Ascending aorta (tissue), 2 donors: ENCODE data around the gene PNPO. TPM values are rescaled to one million over a fixed set of nuclear protein-coding genes. Genes with fewer than 3 reads are reported as not detected.

ENCODE experiments used
- DNase-seq, 2 donors: peaks; one replicate each; pipeline ENCODE4 v3.0.0-alpha.2; 2019; ENCODE audit warnings: low spot score in 2 of 2
- H3K27ac ChIP-seq, 2 donors: fragments of 200-600 bp; sonication (generic); one replicate each; pipeline ENCODE4 v1.5.1; 2016 to 2017; ENCODE audit warnings: mild to moderate bottlenecking in 1 of 2
- H3K27me3 ChIP-seq: fragments of 200-600 bp; sonication (generic); one replicate; pipeline ENCODE4 v1.5.1; 2017
- H3K36me3 ChIP-seq, 2 donors: fragments of 200-600 bp; sonication (generic); one replicate each; pipeline ENCODE4 v1.5.1; 2016
- H3K4me1 ChIP-seq, 2 donors: fragments of 200-600 bp; sonication (generic); one replicate each; pipeline ENCODE4 v1.5.1; 2016 to 2017; ENCODE audit warnings: mild to moderate bottlenecking in 1 of 2
- H3K4me3 ChIP-seq, 2 donors: fragments of 200-600 bp; sonication (generic); one replicate each; pipeline ENCODE4 v1.5.1; 2016 to 2017; ENCODE audit warnings: mild to moderate bottlenecking in 1 of 2
- H3K9me3 ChIP-seq, 2 donors: fragments of 200-600 bp; sonication (generic); one replicate each; pipeline ENCODE4 v1.5.1; 2016
- CTCF ChIP-seq, 3 experiments: fragments of 200-600 bp in 2 of 3; fragments of 450-650 bp in 1 of 3; sonication (generic) in 2 of 3; IDR thresholded peaks; one replicate each; pipeline ENCODE4 v1.5.1; 2016 to 2019; ENCODE audit warnings: antibody characterized with exemption in 3 of 3, mild to moderate bottlenecking in 1 of 3, moderate library complexity in 1 of 3
- intact Hi-C: fragments of 100-400 bp; cut with DNase I; formaldehyde crosslinking; loops from one replicate; pipeline ENCODE4 v1.15.1; 2023
- total RNA-seq: library from RNA; depleted of rRNA; stranded (reverse); fragments of >200 nt; gene quantifications from one replicate; pipeline ENCODE4 v1.1.0, GENCODE V29; 2016

The PNPO gene
- total RNA-seq, 1 donor from 2014 or later, result 36.7 TPM

- H3K9me3 ChIP-seq, result no peaks in the 10 kb centered on the region
- DNase-seq, result peak in 1 of 2 donors; percentile 18
- TF ChIP-seq CTCF (IDR thresholded peaks at IDR 0.05), result no peak
- no peaks in the 10 kb centered on the region for H3K36me3 ChIP-seq
- intact Hi-C loops, result loop anchor here (1.0 to 10.0 kb wide), 4 partner anchors 44 to 210 kb away; partner anchors contain the start of genes PNPO, SNX11 and TBKBP1
- H3K27me3 ChIP-seq, result no peaks in the 10 kb centered on the region
- H3K4me1 ChIP-seq, result peaks cover 8 to 43% of the 10 kb centered on the region in 2 donors
- peak overlapping the region; percentile 96 to 100 for H3K27ac ChIP-seq
- H3K4me3 ChIP-seq, result peak overlapping the region; percentile 76 to 81
Measured at GRCh38 chr17:47896672-47897490, 44.5 kb upstream of the PNPO start.

GRCh38 chr17:47897561-47897960 lies 43.8 kb upstream of the PNPO start:
- H3K9me3 ChIP-seq, result no peaks in the 10 kb centered on the region
- H3K36me3 ChIP-seq, result no peaks in the 10 kb centered on the region
- no peak for TF ChIP-seq CTCF (IDR thresholded peaks at IDR 0.05)
- intact Hi-C loops, result loop anchor here (5.0 to 10.0 kb wide), 2 partner anchors 203 to 210 kb away; partner anchors contain the start of genes SNX11 and TBKBP1
- H3K27me3 ChIP-seq, result no peaks in the 10 kb centered on the region
- H3K27ac ChIP-seq, result peak overlapping the region; percentile 96 to 100
- H3K4me1 ChIP-seq, result peaks cover 8 to 48% of the 10 kb centered on the region in 2 donors
- H3K4me3 ChIP-seq, result peak overlapping the region in 1 of 2 donors; percentile 76
- no peak for DNase-seq

GRCh38 chr17:47898241-47898640 lies 43.1 kb upstream of the PNPO start:
- intact Hi-C loops, result loop anchor here (5.0 to 10.0 kb wide), 2 partner anchors 203 to 209 kb away; partner anchors contain the start of genes SNX11 and TBKBP1
- Histone ChIP-seq H3K27ac (peak overlapping the region; percentile 96 to 100), H3K36me3 (no peaks in the 10 kb centered on the region), H3K4me3 (no peak overlapping the region), H3K9me3 (no peaks in the 10 kb centered on the region), H3K27me3 (no peaks in the 10 kb centered on the region), H3K4me1 (peaks cover 8 to 52% of the 10 kb centered on the region in 2 donors)
- TF ChIP-seq CTCF (IDR thresholded peaks at IDR 0.05), result no peak
- no peak for DNase-seq

- peaks cover 13 to 61% of the 10 kb centered on the region in 2 donors for H3K4me1 ChIP-seq
- no peaks in the 10 kb centered on the region for H3K36me3 ChIP-seq
- no peaks in the 10 kb centered on the region for H3K9me3 ChIP-seq
- no peak overlapping the region for H3K4me3 ChIP-seq
- no peak for TF ChIP-seq CTCF (IDR thresholded peaks at IDR 0.05)
- intact Hi-C loops, result loop anchor here (5.0 to 10.0 kb wide), 2 partner anchors 205 to 208 kb away; partner anchors contain the start of genes SNX11 and TBKBP1
- H3K27ac ChIP-seq, result peak overlapping the region; percentile 81 to 96
- no peaks in the 10 kb centered on the region for H3K27me3 ChIP-seq
- DNase-seq, result no peak
Measured at GRCh38 chr17:47899643-47900042, 41.7 kb upstream of the PNPO start.

- no peaks in the 10 kb centered on the region for H3K27me3 ChIP-seq
- TF ChIP-seq CTCF (IDR thresholded peaks at IDR 0.05), result no peak
- intact Hi-C loops, result no loop called here
- H3K36me3 ChIP-seq, result no peaks in the 10 kb centered on the region
- H3K9me3 ChIP-seq, result no peaks in the 10 kb centered on the region
- peaks cover 29 to 72% of the 10 kb centered on the region in 2 donors for H3K4me1 ChIP-seq
- no peak overlapping the region for H3K4me3 ChIP-seq
- no peak for DNase-seq
- H3K27ac ChIP-seq, result peak overlapping the region; percentile 81 to 96
Measured at GRCh38 chr17:47901423-47901822, 39.9 kb upstream of the PNPO start.
